IMR-90 (cell line): ENCODE measurements around the gene ECHS1. TPM values are rescaled to one million over a fixed set of nuclear protein-coding genes. Genes with fewer than 3 reads are reported as not detected.

ENCODE experiments used
- ATAC-seq: fragments of 200-7000 bp; cut with Tn5 transposase; 2 replicates; pipeline ENCODE4 v1.9.1; 2020; ENCODE audit warnings: low read depth, mild to moderate bottlenecking, moderate library complexity
- BruUV-seq: library from RNA; stranded (reverse); fragments of 400-500 nt; replicated peaks from 2 replicates; lab custom pipeline; 2021; lab: Mats Ljungman, UMichigan
- CTCF ChIA-PET: fragments of 300-600 bp; formaldehyde crosslinking; extraction: SDS; loops from one replicate; lab custom pipeline; 2021; ENCODE audit warnings: antibody characterized with exemption; lab: Yijun Ruan, JAX
- POLR2A ChIA-PET: fragments of 300-600 bp; sonication (Branson Sonifier 250); formaldehyde crosslinking; loops from one replicate; lab custom pipeline; 2022; ENCODE audit warnings: antibody characterized with exemption; ENCODE audit not compliant: unreplicated experiment; lab: Charles Lee
- DNase-seq: peaks from one replicate; pipeline ENCODE4 v3.0.0; 2013
- H2AFZ ChIP-seq: replicated peaks from 2 replicates; pipeline ENCODE3; 2013; ENCODE audit warnings: low read length, mild to moderate bottlenecking; ENCODE audit not compliant: poor library complexity
- H2AK5ac ChIP-seq: 2 replicates; pipeline ENCODE4 v1.6.1; 2013; ENCODE audit warnings: low read depth, low read length, inconsistent platforms
- H2AK9ac ChIP-seq: replicated peaks from 2 replicates; pipeline ENCODE3; 2013; ENCODE audit warnings: mild to moderate bottlenecking, low read depth, low read length, moderate library complexity; ENCODE audit not compliant: poor library complexity
- H2BK120ac ChIP-seq: 2 replicates; pipeline ENCODE4 v1.6.1; 2013; ENCODE audit warnings: low read depth, low read length, inconsistent platforms
- H2BK15ac ChIP-seq: 3 replicates; pipeline ENCODE4 v1.6.1; 2013; ENCODE audit warnings: low read depth, low read length, inconsistent platforms
- H2BK20ac ChIP-seq: 2 replicates; pipeline ENCODE4 v1.6.1; 2013; ENCODE audit warnings: low read depth, mild to moderate bottlenecking, inconsistent platforms, low read length, moderate library complexity
- H2BK5ac ChIP-seq: 2 replicates; pipeline ENCODE4 v1.6.1; 2013; ENCODE audit warnings: mild to moderate bottlenecking, low read depth, low read length, inconsistent platforms; ENCODE audit not compliant: poor library complexity, severe bottlenecking
- H3K14ac ChIP-seq: replicated peaks from 2 replicates; pipeline ENCODE4 v1.6.1; 2013; ENCODE audit warnings: low read depth, low read length, inconsistent platforms
- H3K18ac ChIP-seq: 2 replicates; pipeline ENCODE4 v1.6.1; 2013; ENCODE audit warnings: low read depth, low read length, control low read depth
- H3K23ac ChIP-seq: 2 replicates; pipeline ENCODE4 v1.6.1; 2013; ENCODE audit warnings: low read depth, low read length, inconsistent platforms
- H3K27ac ChIP-seq: 2 replicates; pipeline ENCODE4 v1.5.1; 2013; ENCODE audit warnings: mild to moderate bottlenecking, control low read depth, low read length; ENCODE audit not compliant: insufficient read depth
- H3K27me3 ChIP-seq: 2 replicates; pipeline ENCODE4 v1.6.1; 2013; ENCODE audit warnings: low read length; ENCODE audit not compliant: control insufficient read depth, insufficient read depth
- H3K36me3 ChIP-seq: 2 replicates; pipeline ENCODE4 v1.6.1; 2013; ENCODE audit warnings: low read length, mixed read lengths; ENCODE audit not compliant: control insufficient read depth, insufficient read depth
- H3K4ac ChIP-seq: 2 replicates; pipeline ENCODE4 v1.6.1; 2013; ENCODE audit warnings: low read depth, low read length, inconsistent platforms
- H3K4me1 ChIP-seq: 2 replicates; pipeline ENCODE4 v1.6.1; 2013; ENCODE audit warnings: low read length, mixed read lengths; ENCODE audit not compliant: control insufficient read depth, insufficient read depth
- H3K4me2 ChIP-seq: 2 replicates; pipeline ENCODE4 v1.6.1; 2013; ENCODE audit warnings: low read depth, mild to moderate bottlenecking, control low read depth, low read length, moderate library complexity
- H3K4me3 ChIP-seq: 2 replicates; pipeline ENCODE4 v1.5.1; 2013; ENCODE audit warnings: low read depth, mild to moderate bottlenecking, control low read depth, low read length, moderate library complexity; ENCODE audit not compliant: insufficient read depth
- H3K56ac ChIP-seq: 2 replicates; pipeline ENCODE4 v1.6.1; 2013; ENCODE audit warnings: low read length, inconsistent platforms; ENCODE audit not compliant: insufficient read depth; ENCODE audit errors: extremely low read depth
- H3K79me1 ChIP-seq, 2 experiments: 2 replicates each; pipeline ENCODE4 v1.6.1; 2013; ENCODE audit warnings: low read length in 2 of 2, inconsistent platforms in 1 of 2, low read depth in 1 of 2
- H3K9ac ChIP-seq: 2 replicates; pipeline ENCODE4 v1.6.1; 2013; ENCODE audit warnings: low read depth, low read length, control low read depth
- H3K9me1 ChIP-seq: 2 replicates; pipeline ENCODE4 v1.6.1; 2013; ENCODE audit warnings: low read length, inconsistent platforms; ENCODE audit not compliant: insufficient read depth
- H3K9me3 ChIP-seq: 2 replicates; pipeline ENCODE4 v1.6.1; 2013; ENCODE audit warnings: low read length; ENCODE audit not compliant: control insufficient read depth, insufficient read depth
- H4K20me1 ChIP-seq: 2 replicates; pipeline ENCODE4 v1.6.1; 2013; ENCODE audit warnings: low read length, inconsistent platforms; ENCODE audit not compliant: insufficient read depth
- H4K5ac ChIP-seq: 2 replicates; pipeline ENCODE4 v1.6.1; 2013; ENCODE audit warnings: mild to moderate bottlenecking, low read depth, low read length, control low read depth
- H4K8ac ChIP-seq, 2 experiments: 2 replicates each; pipeline ENCODE4 v1.6.1; 2013; ENCODE audit warnings: low read depth in 2 of 2, low read length in 2 of 2, control low read depth in 1 of 2, inconsistent platforms in 1 of 2
- H4K91ac ChIP-seq: 2 replicates; pipeline ENCODE4 v1.6.1; 2013; ENCODE audit warnings: low read depth, low read length, inconsistent platforms; ENCODE audit not compliant: insufficient read depth
- CEBPB ChIP-seq: IDR thresholded peaks from 2 replicates; pipeline ENCODE4 v1.6.1; 2012; ENCODE audit warnings: low read depth, low read length, improper control_type of control experiment
- CHD1 ChIP-seq: IDR thresholded peaks from 2 replicates; pipeline ENCODE4 v1.6.1; 2012; ENCODE audit warnings: low read depth, low read length, improper control_type of control experiment
- MAFK ChIP-seq: IDR thresholded peaks from 2 replicates; pipeline ENCODE4 v1.6.1; 2012; ENCODE audit warnings: low read depth, low read length, improper control_type of control experiment
- MXI1 ChIP-seq: IDR thresholded peaks from 2 replicates; pipeline ENCODE4 v1.6.1; 2012; ENCODE audit warnings: low read depth, mild to moderate bottlenecking, low read length, moderate library complexity, borderline replicate concordance
- NFE2L2 ChIP-seq: fragments of 150-350 bp; IDR thresholded peaks from 2 replicates; pipeline ENCODE4 v1.6.1; 2016; ENCODE audit warnings: low read depth, mild to moderate bottlenecking, low read length
- POLR2A ChIP-seq: IDR thresholded peaks from 2 replicates; pipeline ENCODE4 v1.6.1; 2012; ENCODE audit warnings: mild to moderate bottlenecking, low read depth, low read length
- RAD21 ChIP-seq: IDR thresholded peaks from 2 replicates; pipeline ENCODE4 v1.6.1; 2012; ENCODE audit warnings: low read length, improper control_type of control experiment
- RCOR1 ChIP-seq: IDR thresholded peaks from 2 replicates; pipeline ENCODE4 v1.6.1; 2012; ENCODE audit warnings: mild to moderate bottlenecking, low read length, improper control_type of control experiment; ENCODE audit not compliant: insufficient replicate concordance
- RFX5 ChIP-seq: IDR thresholded peaks from 2 replicates; pipeline ENCODE4 v1.8.0; 2012; ENCODE audit warnings: low read depth, mild to moderate bottlenecking, low read length, moderate library complexity
- SMC3 ChIP-seq: fragments of 150-350 bp; IDR thresholded peaks from 2 replicates; pipeline ENCODE4 v1.6.1; 2016; ENCODE audit warnings: low read depth, mild to moderate bottlenecking, antibody characterized with exemption, low read length, moderate library complexity
- WGBS, 2 experiments: methylation state at CpG; one replicate each; pipeline versions ENCODE4 v1.1.5 to v1.1.7; 2013; ENCODE audit warnings: missing lambda C conversion rate in 2 of 2; ENCODE audit not compliant: insufficient read length in 1 of 2; ENCODE audit errors: extremely low coverage in 2 of 2; 5-methylcytosine and 5-hydroxymethylcytosine counted together
- dilution Hi-C: fragments of 300-500 bp; cut with HindIII; formaldehyde crosslinking; loops from one replicate; pipeline ENCODE4 v1.14.3; 2018; ENCODE audit warnings: low sequenced_read_pairs; ENCODE audit not compliant: unreplicated experiment
- in situ Hi-C: fragments of 300-500 bp; cut with MboI; formaldehyde crosslinking; loops from 3 replicates; pipeline ENCODE4 v1.14.3; 2019; ENCODE audit warnings: low sequenced_read_pairs, inconsistent platforms, mixed read lengths
- intact Hi-C: fragments of 100-400 bp; cut with micrococcal nuclease; formaldehyde crosslinking; loops from 2 replicates; pipeline ENCODE4 v1.10.0; 2022
- polyA plus RNA-seq, 3 experiments: library from polyadenylated mRNA; depleted of rRNA; stranded (reverse); fragments of >200 nt; gene quantifications; 2 replicates each; pipeline ENCODE4 v1.2.3, GENCODE V29; 2012; ENCODE audit warnings: low replicate concordance in 1 of 3
- total RNA-seq: library from RNA; depleted of rRNA; stranded (reverse); fragments of >200 nt; gene quantifications from 2 replicates; pipeline ENCODE4 v1.2.3, GENCODE V29; 2012
- TF ChIP-seq, protein P1 (sequence below): fragments of 150-350 bp; IDR thresholded peaks from 2 replicates; pipeline ENCODE4 v1.6.1; 2017; ENCODE audit warnings: mild to moderate bottlenecking, antibody characterized with exemption, low read length, low read depth
- TF ChIP-seq, protein P2 (sequence below): fragments of 150-350 bp; IDR thresholded peaks from 2 replicates; pipeline ENCODE4 v1.6.1; 2016; ENCODE audit warnings: low read depth, mild to moderate bottlenecking, low read length, moderate library complexity, borderline replicate concordance
- TF ChIP-seq, protein P3 (sequence below): conservative IDR thresholded peaks from 2 replicates; pipeline ENCODE4 v1.5.1; 2012; ENCODE audit warnings: mild to moderate bottlenecking, low read depth, low read length, improper control_type of control experiment

The ECHS1 gene
- total and polyA plus RNA-seq, 2 of the 4 experiments (the other 2 are of a cell fraction) = 60.8 to 84.2 TPM

DNA sequence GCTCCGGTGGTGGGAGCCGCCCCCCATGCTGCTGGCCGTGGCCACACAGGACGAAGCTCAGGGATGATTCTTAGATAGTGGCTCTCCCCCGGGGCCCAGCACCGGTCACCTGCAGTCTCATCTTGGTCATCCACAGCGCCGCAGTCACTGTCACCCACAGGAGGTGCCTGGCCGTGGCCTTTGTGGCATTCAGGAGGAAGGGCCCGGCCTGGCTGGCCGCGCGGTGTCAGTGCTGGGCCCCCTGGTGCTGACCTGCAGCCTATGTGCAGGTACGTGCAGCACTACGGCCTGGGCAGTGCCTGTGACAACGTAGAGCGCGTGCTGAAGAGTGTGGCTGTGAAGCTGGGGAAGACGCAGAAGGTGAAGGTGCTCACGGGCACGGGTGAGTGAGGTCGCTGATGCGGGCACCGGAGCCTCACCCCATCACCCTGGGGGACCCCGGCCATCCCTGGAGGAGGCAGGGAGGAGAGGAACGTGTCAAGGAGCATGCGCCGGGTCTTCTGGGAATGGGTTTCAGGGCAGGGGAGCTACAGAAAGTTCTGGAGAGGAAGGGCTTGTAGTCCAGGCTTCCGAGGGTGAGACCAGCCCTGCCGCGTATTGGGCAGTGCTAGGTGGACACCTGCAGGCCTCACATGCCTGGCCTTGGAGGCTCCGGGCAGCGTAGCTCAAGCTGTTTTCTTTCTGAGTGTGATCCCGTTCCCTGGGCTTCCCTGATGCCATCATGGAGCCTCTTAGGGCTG, 46.2 kb upstream of the ECHS1 start:
- Histone ChIP-seq H3K27me3 (peaks cover 3% of the 10 kb centered on the region; the same call in 1 of the 2 replicates), H2BK5ac (no peak overlapping the region), H2BK20ac (no peak overlapping the region), H2BK15ac (no peak overlapping the region), H2BK120ac (no peak overlapping the region), H4K5ac (no peak overlapping the region), H3K79me1 (peaks cover 6 to 7% of the 10 kb centered on the region in 2 experiments; a peak in 1 of 4 replicates), H3K4me2 (no peak overlapping the region), H3K4me3 (no peak overlapping the region), H3K4ac (no peak overlapping the region), H2AFZ (no peak overlapping the region), H4K91ac (no peak overlapping the region), H3K14ac (no peak overlapping the region), H3K56ac (no peak overlapping the region), H4K8ac (no peak overlapping the region), H3K23ac (no peak overlapping the region), H4K20me1 (no peaks in the 10 kb centered on the region; the same call in none of the 2 replicates), H3K9ac (no peak overlapping the region), H3K9me1 (no peaks in the 10 kb centered on the region), H3K18ac (no peak overlapping the region), H3K4me1 (no peaks in the 10 kb centered on the region; the same call in 1 of the 2 replicates), H2AK9ac (no peak overlapping the region), H3K9me3 (no peaks in the 10 kb centered on the region), H3K27ac (no peak overlapping the region), H2AK5ac (no peak overlapping the region), H3K36me3 (peaks cover 31% of the 10 kb centered on the region)
- no TSS peak for BruUV-seq
- TF ChIP-seq CHD1 (no peak), RCOR1 (no peak), MAFK (no peak), NFE2L2 (no peak), CEBPB (no peak), RAD21 (no peak), SMC3 (no peak), MXI1 (no peak), RFX5 (no peak), POLR2A (no peak)
- TF ChIP-seq, protein P1, sequence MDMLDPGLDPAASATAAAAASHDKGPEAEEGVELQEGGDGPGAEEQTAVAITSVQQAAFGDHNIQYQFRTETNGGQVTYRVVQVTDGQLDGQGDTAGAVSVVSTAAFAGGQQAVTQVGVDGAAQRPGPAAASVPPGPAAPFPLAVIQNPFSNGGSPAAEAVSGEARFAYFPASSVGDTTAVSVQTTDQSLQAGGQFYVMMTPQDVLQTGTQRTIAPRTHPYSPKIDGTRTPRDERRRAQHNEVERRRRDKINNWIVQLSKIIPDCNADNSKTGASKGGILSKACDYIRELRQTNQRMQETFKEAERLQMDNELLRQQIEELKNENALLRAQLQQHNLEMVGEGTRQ = no peak
- TF ChIP-seq, protein P2, sequence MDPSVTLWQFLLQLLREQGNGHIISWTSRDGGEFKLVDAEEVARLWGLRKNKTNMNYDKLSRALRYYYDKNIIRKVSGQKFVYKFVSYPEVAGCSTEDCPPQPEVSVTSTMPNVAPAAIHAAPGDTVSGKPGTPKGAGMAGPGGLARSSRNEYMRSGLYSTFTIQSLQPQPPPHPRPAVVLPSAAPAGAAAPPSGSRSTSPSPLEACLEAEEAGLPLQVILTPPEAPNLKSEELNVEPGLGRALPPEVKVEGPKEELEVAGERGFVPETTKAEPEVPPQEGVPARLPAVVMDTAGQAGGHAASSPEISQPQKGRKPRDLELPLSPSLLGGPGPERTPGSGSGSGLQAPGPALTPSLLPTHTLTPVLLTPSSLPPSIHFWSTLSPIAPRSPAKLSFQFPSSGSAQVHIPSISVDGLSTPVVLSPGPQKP = no peak
- TF ChIP-seq, protein P3, sequence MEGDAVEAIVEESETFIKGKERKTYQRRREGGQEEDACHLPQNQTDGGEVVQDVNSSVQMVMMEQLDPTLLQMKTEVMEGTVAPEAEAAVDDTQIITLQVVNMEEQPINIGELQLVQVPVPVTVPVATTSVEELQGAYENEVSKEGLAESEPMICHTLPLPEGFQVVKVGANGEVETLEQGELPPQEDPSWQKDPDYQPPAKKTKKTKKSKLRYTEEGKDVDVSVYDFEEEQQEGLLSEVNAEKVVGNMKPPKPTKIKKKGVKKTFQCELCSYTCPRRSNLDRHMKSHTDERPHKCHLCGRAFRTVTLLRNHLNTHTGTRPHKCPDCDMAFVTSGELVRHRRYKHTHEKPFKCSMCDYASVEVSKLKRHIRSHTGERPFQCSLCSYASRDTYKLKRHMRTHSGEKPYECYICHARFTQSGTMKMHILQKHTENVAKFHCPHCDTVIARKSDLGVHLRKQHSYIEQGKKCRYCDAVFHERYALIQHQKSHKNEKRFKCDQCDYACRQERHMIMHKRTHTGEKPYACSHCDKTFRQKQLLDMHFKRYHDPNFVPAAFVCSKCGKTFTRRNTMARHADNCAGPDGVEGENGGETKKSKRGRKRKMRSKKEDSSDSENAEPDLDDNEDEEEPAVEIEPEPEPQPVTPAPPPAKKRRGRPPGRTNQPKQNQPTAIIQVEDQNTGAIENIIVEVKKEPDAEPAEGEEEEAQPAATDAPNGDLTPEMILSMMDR = no peak
- no peak for DNase-seq
- dilution Hi-C loops = no loop called here
- no peak for ATAC-seq
- intact Hi-C loops = no loop called here
- in situ Hi-C loops = no loop called here
- ChIA-PET CTCF (no interaction called here), POLR2A (no interaction called here)
- 91% methylated on average over 21 of the region's 34 CpGs; no CpG with 5 or more reads in 1 of the 2 experiments for WGBS, 2 experiments
